CD4-positive, alpha-beta memory T cell (primary cell): ENCODE data around the gene ZCCHC3. TPM values are rescaled to one million over a fixed set of nuclear protein-coding genes. Genes with fewer than 3 reads are reported as not detected.
A peak's percentile ranks its signal among the peaks of the same experiment; 100 is the strongest.

Experiments
- CTCF ChIA-PET: fragments of 350-600 bp; sonication (Branson Sonifier 250); formaldehyde crosslinking; loops from one replicate; lab custom pipeline; 2021; ENCODE audit warnings: inconsistent platforms; ENCODE audit not compliant: partially characterized antibody; lab: Charles Lee
- POLR2A ChIA-PET: fragments of 350-600 bp; sonication (Branson Sonifier 250); formaldehyde crosslinking; loops from one replicate; lab custom pipeline; 2021; ENCODE audit not compliant: partially characterized antibody; lab: Charles Lee
- DNase-seq, 5 donors: peaks; one replicate each; pipeline versions ENCODE4 v3.0.0 to v3.0.0-alpha.2; 2020 to 2022; ENCODE audit warnings: mixed read lengths in 1 of 5
- H3K27ac ChIP-seq: one replicate; pipeline ENCODE4 v1.7.0; 2013; ENCODE audit warnings: low read depth, low read length
- H3K27me3 ChIP-seq: 2 replicates; pipeline ENCODE4 v1.7.0; 2013; ENCODE audit warnings: mild to moderate bottlenecking, low read length, moderate library complexity; ENCODE audit not compliant: insufficient read depth
- H3K36me3 ChIP-seq: 2 replicates; pipeline ENCODE4 v1.7.0; 2013; ENCODE audit warnings: mild to moderate bottlenecking, low read length, moderate library complexity; ENCODE audit not compliant: insufficient read depth
- H3K4me1 ChIP-seq: 2 replicates; pipeline ENCODE4 v1.7.0; 2013; ENCODE audit warnings: mild to moderate bottlenecking, low read length, moderate library complexity; ENCODE audit not compliant: insufficient read depth
- H3K4me3 ChIP-seq, 2 donors: one replicate each; pipeline ENCODE4 v1.7.0; 2013; ENCODE audit warnings: low read length in 2 of 2, mild to moderate bottlenecking in 1 of 2
- H3K9me3 ChIP-seq, 2 donors: one replicate each; pipeline ENCODE4 v1.7.0; 2013; ENCODE audit warnings: low read length in 2 of 2, control low read depth in 1 of 2; ENCODE audit not compliant: control insufficient read depth in 1 of 2
- H3K27ac Mint-ChIP-seq, 7 donors: one replicate each; pipeline ENCODE4 v1.8.0; 2020 to 2021; ENCODE audit warnings: mixed read lengths in 7 of 7, mild to moderate bottlenecking in 6 of 7, inconsistent platforms in 3 of 7, moderate library complexity in 3 of 7
- H3K27me3 Mint-ChIP-seq, 2 donors: one replicate each; pipeline ENCODE4 v1.8.0; 2020 to 2021; ENCODE audit warnings: mixed read lengths in 2 of 2
- H3K36me3 Mint-ChIP-seq, 2 donors: one replicate each; pipeline ENCODE4 v1.8.0; 2020 to 2021; ENCODE audit warnings: mixed read lengths in 2 of 2, inconsistent platforms in 1 of 2, mild to moderate bottlenecking in 1 of 2
- H3K4me1 Mint-ChIP-seq, 4 donors: one replicate each; pipeline ENCODE4 v1.8.0; 2020 to 2021; ENCODE audit warnings: mixed read lengths in 4 of 4, mild to moderate bottlenecking in 1 of 4
- H3K4me3 Mint-ChIP-seq, 8 donors: one replicate each; pipeline ENCODE4 v1.8.0; 2020 to 2021; ENCODE audit warnings: mixed read lengths in 8 of 8, mild to moderate bottlenecking in 7 of 8, moderate library complexity in 6 of 8, inconsistent platforms in 3 of 8
- H3K9me3 Mint-ChIP-seq, 8 donors: one replicate each; pipeline ENCODE4 v1.8.0; 2020 to 2021; ENCODE audit warnings: mixed read lengths in 8 of 8, mild to moderate bottlenecking in 5 of 8, inconsistent platforms in 3 of 8, moderate library complexity in 1 of 8
- intact Hi-C: fragments of 100-400 bp; cut with micrococcal nuclease; formaldehyde crosslinking; loops from one replicate; pipeline ENCODE4 v1.15.1; 2023
- polyA plus RNA-seq, 2 donors: library from polyadenylated mRNA; unstranded; fragments of 300-500 nt; fragmentation: Illumina TruSeq; gene quantifications; one replicate each; pipeline ENCODE4 v1.2.3, GENCODE V29; 2021
- total RNA-seq, 2 experiments: library from RNA; stranded (reverse); gene quantifications; one replicate each; pipeline ENCODE4 v1.2.3, GENCODE V29; 2021

Gene ZCCHC3
- total and polyA plus RNA-seq, 4 experiments from 2014 or later, result 5.8 to 29.8 (median 20.1) TPM

DNA sequence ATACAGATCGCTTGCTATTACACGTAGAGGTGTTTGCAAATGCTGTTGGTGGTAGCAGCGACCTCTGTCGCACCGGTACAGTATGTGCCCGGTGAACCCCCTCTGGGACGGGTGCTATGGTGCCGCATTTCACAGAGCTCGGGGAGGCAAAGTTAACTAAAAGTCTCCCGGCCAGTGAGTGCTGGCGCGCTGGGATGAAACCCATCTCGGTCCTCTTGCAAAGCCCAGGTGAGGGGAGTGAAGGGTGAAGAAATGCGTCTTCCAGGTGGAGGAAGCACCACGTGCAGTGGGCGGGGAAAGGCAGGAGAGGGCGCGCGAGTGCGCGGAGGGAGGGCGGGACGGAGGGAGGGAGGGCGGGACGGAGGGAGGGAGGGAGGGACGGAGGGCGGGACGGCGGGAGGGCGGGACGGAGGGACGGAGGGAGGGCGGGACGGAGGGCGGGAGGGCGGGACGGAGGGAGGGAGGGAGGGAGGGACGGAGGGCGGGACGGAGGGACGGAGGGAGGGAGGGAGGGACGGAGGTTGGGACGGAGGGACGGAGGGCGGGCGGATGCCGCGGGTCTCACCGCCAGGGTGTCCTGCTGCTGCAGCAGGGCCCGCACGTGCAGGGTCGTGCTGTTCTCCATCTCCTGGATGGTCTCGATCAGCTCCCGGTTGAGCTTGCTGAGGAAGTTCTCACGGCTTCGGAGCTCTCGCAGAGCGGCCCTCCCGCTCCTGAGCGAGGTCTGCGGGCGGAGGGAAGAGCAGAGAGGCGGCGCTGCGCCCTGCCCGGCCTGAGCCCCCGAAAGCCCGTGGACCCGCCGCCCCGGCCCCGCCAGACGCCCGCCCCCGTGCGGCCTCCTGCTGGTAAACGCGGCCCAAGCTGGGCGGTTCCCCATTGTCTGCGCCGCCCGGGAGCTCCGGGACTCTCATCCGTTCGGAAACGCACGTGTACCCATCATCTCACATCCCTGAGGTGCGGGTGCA, 18.5 kb upstream of the ZCCHC3 start:
- Histone ChIP-seq H3K4me1 (no peaks in the 10 kb centered on the region), H3K36me3 (no peaks in the 10 kb centered on the region), H3K4me3 (no peak overlapping the region), H3K27ac (no peak overlapping the region), H3K9me3 (no peaks in the 10 kb centered on the region), H3K27me3 (no peaks in the 10 kb centered on the region)
- no peaks in the 10 kb centered on the region for H3K9me3 Mint-ChIP-seq
- ChIA-PET POLR2A (no interaction called here), CTCF (interaction anchor here (0.7 to 1.5 kb wide), 2 partner anchors 11 to 15 kb away, joined by 3 read pairs; no protein-coding TSS in a partner anchor)
- H3K4me3 Mint-ChIP-seq, result peak overlapping the region in 1 of 8 donors; percentile 39
- intact Hi-C loops, result no loop called here
- H3K27me3 Mint-ChIP-seq, result no peaks in the 10 kb centered on the region
- peak in 1 of 5 donors; percentile 33 for DNase-seq
- H3K27ac Mint-ChIP-seq, result peak overlapping the region in 1 of 7 donors; percentile 72
- no peaks in the 10 kb centered on the region for H3K4me1 Mint-ChIP-seq
- peaks cover 0 to 5% of the 10 kb centered on the region in 2 donors for H3K36me3 Mint-ChIP-seq

GRCh38 chr20:284172-284571, 13.2 kb upstream of the ZCCHC3 start:
- no peak overlapping the region for H3K4me3 ChIP-seq
- ChIA-PET POLR2A (no interaction called here), CTCF (interaction anchor here (1.3 kb wide), 1 partner anchor 20 kb away, joined by 3 read pairs; no protein-coding TSS in a partner anchor)
- H3K27ac ChIP-seq, result no peak overlapping the region
- no peaks in the 10 kb centered on the region for H3K36me3 ChIP-seq
- no peak for DNase-seq
- H3K36me3 Mint-ChIP-seq, result no peaks in the 10 kb centered on the region
- no peaks in the 10 kb centered on the region for H3K4me1 ChIP-seq
- intact Hi-C loops, result no loop called here
- no peaks in the 10 kb centered on the region for H3K9me3 ChIP-seq
- H3K9me3 Mint-ChIP-seq, result no peaks in the 10 kb centered on the region
- H3K27ac Mint-ChIP-seq, result no peak overlapping the region
- H3K4me3 Mint-ChIP-seq, result no peak overlapping the region
- H3K4me1 Mint-ChIP-seq, result no peaks in the 10 kb centered on the region
- H3K27me3 ChIP-seq, result no peaks in the 10 kb centered on the region
- no peaks in the 10 kb centered on the region for H3K27me3 Mint-ChIP-seq

GRCh38 chr20:286508-286907, 10.9 kb upstream of the ZCCHC3 start:
- peaks cover 15% of the 10 kb centered on the region for H3K4me1 ChIP-seq
- Mint-ChIP-seq H3K4me3 (no peak overlapping the region), H3K4me1 (peaks cover 0 to 7% (median 3%) of the 10 kb centered on the region in 4 donors), H3K9me3 (peaks cover 0 to 1% (median 0%) of the 10 kb centered on the region in 8 donors), H3K27ac (no peak overlapping the region), H3K36me3 (no peaks in the 10 kb centered on the region), H3K27me3 (no peaks in the 10 kb centered on the region)
- ChIA-PET CTCF (no interaction called here), POLR2A (no interaction called here)
- no peaks in the 10 kb centered on the region for H3K27me3 ChIP-seq
- H3K4me3 ChIP-seq, result no peak overlapping the region
- intact Hi-C loops, result no loop called here
- no peak for DNase-seq
- no peaks in the 10 kb centered on the region for H3K9me3 ChIP-seq
- no peaks in the 10 kb centered on the region for H3K36me3 ChIP-seq
- no peak overlapping the region for H3K27ac ChIP-seq

DNA sequence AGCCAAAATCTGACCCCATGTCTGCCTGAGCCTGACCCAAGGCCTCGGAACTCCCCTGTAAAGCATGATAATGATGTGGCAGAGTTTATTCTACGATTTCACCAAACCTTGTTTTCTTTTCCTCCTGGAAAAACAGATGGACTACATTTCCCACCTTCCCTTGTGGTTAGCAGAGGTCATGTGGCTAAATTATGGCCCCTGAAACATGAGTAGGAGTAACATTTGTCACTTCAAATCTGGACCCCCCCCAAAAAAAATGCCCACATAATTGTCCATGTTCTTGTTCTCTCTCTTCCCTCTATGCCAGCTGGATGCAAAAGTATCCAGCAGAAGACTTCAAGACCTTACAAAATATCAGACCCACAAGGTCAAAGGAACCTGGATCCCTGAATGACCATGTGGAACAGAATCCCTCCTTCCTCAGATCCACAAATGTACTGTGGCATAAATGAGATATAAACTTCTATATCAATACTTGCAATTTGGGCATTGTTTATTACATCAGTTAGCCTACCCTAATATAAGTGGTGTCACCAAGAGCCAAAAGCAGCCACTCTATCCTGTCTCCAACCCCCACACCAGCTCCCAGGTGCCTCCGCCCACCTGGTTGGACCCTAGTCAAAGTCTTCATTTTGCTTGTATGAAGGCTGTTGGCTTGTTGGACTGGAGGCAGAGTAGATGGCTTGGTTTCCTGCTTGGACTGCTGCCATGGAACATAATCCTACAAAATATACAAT, 8.2 kb upstream of the ZCCHC3 start:
- intact Hi-C loops, result no loop called here
- Histone ChIP-seq H3K4me3 (no peak overlapping the region), H3K27me3 (no peaks in the 10 kb centered on the region), H3K4me1 (peaks cover 19% of the 10 kb centered on the region), H3K9me3 (no peaks in the 10 kb centered on the region), H3K27ac (peak overlapping the region; percentile 29), H3K36me3 (no peaks in the 10 kb centered on the region)
- Mint-ChIP-seq H3K9me3 (peaks cover 0 to 1% (median 0%) of the 10 kb centered on the region in 8 donors), H3K27me3 (no peaks in the 10 kb centered on the region), H3K36me3 (no peaks in the 10 kb centered on the region), H3K4me1 (peaks cover 3 to 7% (median 5%) of the 10 kb centered on the region in 4 donors), H3K27ac (peak overlapping the region in 2 of 7 donors; percentile 27 to 30), H3K4me3 (peak overlapping the region in 1 of 8 donors; percentile 34)
- DNase-seq, result no peak
- ChIA-PET POLR2A (no interaction called here), CTCF (interaction anchor here (1.0 kb wide), 2 partner anchors 23 to 42 kb away, joined by 3 to 5 read pairs; no protein-coding TSS in a partner anchor)

DNA sequence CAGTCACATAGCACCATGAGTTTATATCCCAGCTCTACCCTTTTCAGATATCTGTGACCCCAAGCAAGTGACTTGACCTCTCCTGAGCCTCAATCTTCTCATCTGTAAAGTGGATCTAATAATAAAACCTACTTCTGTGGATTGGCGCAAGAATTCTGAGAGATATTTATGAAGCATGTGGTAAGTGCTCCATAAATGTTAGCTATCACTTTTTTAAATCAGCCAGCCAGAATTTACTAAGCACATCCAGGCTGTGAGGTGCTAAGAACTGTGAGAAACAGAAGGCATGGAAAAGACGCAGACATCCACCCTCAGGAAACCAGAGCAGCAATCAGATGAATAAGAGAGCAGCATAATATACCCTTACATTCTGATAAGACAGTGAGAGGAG, 7.7 kb upstream of the ZCCHC3 start:
- no peaks in the 10 kb centered on the region for H3K36me3 ChIP-seq
- H3K4me3 ChIP-seq, result peak overlapping the region; percentile 66 to 68
- H3K9me3 Mint-ChIP-seq, result peaks cover 0 to 1% (median 0%) of the 10 kb centered on the region in 8 donors
- no peaks in the 10 kb centered on the region for H3K9me3 ChIP-seq
- CTCF ChIA-PET, result interaction anchor here (1.0 kb wide), 2 partner anchors 23 to 41 kb away, joined by 3 to 5 read pairs; no protein-coding TSS in a partner anchor
- no peak for DNase-seq
- peak overlapping the region; percentile 29 for H3K27ac ChIP-seq
- H3K27me3 Mint-ChIP-seq, result no peaks in the 10 kb centered on the region
- H3K27me3 ChIP-seq, result no peaks in the 10 kb centered on the region
- H3K27ac Mint-ChIP-seq, result peak overlapping the region in 2 of 7 donors; percentile 30 to 73
- POLR2A ChIA-PET, result no interaction called here
- peaks cover 19% of the 10 kb centered on the region for H3K4me1 ChIP-seq
- intact Hi-C loops, result loop anchor here (1.0 kb wide), 2 partner anchors 36 to 41 kb away; partner anchors contain the start of gene SOX12
- H3K4me3 Mint-ChIP-seq, result peak overlapping the region in 1 of 8 donors; percentile 34
- no peaks in the 10 kb centered on the region for H3K36me3 Mint-ChIP-seq
- peaks cover 3 to 7% (median 5%) of the 10 kb centered on the region in 4 donors for H3K4me1 Mint-ChIP-seq

DNA sequence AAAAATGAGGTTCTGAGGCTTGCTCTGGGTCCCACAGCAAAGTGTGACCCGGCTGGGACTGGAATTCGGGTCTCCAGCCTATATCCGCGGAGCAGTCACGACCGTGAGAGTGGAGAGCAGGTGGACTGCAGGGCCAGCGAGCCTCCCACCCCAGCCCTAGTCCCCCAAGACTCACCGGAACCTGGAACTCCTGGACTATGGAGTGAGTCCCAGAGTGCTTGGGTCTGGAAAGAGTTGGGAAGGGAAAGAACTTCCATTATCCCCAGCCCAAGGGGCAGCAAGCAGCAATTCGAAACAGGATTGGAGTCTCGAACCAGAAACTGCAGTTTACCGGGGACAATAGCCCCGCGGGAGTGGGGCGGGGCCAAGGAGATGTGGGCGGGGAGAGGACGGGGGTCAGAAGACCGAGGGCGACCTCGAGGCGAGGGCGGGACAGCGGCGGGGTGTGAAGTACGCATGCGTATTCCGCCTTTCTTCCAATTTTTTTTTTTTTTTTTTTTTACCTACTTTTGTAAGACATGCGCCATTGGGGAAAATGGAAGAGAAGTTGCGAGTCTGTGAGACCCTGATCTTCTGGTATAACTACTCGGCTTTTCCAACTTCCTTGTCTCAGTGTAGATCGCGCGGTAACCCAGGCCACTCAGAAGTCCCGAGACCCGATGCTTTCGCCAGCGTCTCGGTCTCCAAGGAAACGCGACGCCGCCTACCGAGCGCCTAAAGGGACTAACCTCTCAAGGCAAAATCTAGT, 7.1 kb upstream of the ZCCHC3 start, which contains the start of gene C20orf96:
Gene C20orf96 (minus strand): TSS at position 667 of the 748 bp plus-strand sequence. CDS start 140 bp downstream, at position 527.
- no peaks in the 10 kb centered on the region for H3K27me3 Mint-ChIP-seq
- intact Hi-C loops, result loop anchor here (1.0 kb wide), 2 partner anchors 35 to 40 kb away; partner anchors contain the start of gene SOX12
- peak within 1 kb of the TSS in 1 of 8 donors; percentile 34 for H3K4me3 Mint-ChIP-seq
- POLR2A ChIA-PET, result no interaction called here
- Histone ChIP-seq H3K36me3 (no peaks in the 10 kb centered on the region), H3K4me1 (peaks cover 19% of the 10 kb centered on the region), H3K4me3 (peak within 1 kb of the TSS; percentile 66 to 68), H3K27me3 (no peaks in the 10 kb centered on the region), H3K9me3 (no peaks in the 10 kb centered on the region), H3K27ac (peak within 1 kb of the TSS; percentile 29)
- peaks cover 0 to 1% (median 0%) of the 10 kb centered on the region in 8 donors for H3K9me3 Mint-ChIP-seq
- H3K27ac Mint-ChIP-seq, result peak within 1 kb of the TSS in 1 of 7 donors; percentile 73
- H3K36me3 Mint-ChIP-seq, result no peaks in the 10 kb centered on the region
- peak; percentile 77 to 85 (median 81) for DNase-seq
- H3K4me1 Mint-ChIP-seq, result peaks cover 3 to 7% (median 5%) of the 10 kb centered on the region in 4 donors
- CTCF ChIA-PET, result interaction anchor here (1.0 kb wide), 1 partner anchor 41 kb away, joined by 3 read pairs; no protein-coding TSS in a partner anchor
